CD4-positive, alpha-beta T cell (primary cell): ENCODE data around the gene PRKD2. TPM values are rescaled to one million over a fixed set of nuclear protein-coding genes. Genes with fewer than 3 reads are reported as not detected.

Experiments
- ATAC-seq: fragments of 200-7000 bp; cut with Tn5 transposase; one replicate; pipeline ENCODE4 v1.10.0; 2022; ENCODE audit warnings: mild to moderate bottlenecking; ENCODE audit not compliant: poor library complexity
- CTCF ChIA-PET: fragments of 350-600 bp; sonication (Branson Sonifier 250); formaldehyde crosslinking; loops from one replicate; lab custom pipeline; 2021; ENCODE audit warnings: antibody characterized with exemption, inconsistent platforms; lab: Charles Lee
- POLR2A ChIA-PET: fragments of 350-600 bp; sonication (Branson Sonifier 250); formaldehyde crosslinking; loops from one replicate; lab custom pipeline; 2021; ENCODE audit warnings: antibody characterized with exemption, inconsistent platforms; lab: Charles Lee
- DNase-seq, 14 experiments: peaks; one replicate each; pipeline ENCODE4 v3.0.0-alpha.2; 2013 to 2020; ENCODE audit warnings: mixed read lengths in 2 of 14
- H3K27ac ChIP-seq, 2 donors: one replicate each; pipeline versions ENCODE4 v1.5.1 to v1.7.0; 2013; ENCODE audit warnings: low read length in 2 of 2, low read depth in 1 of 2, mild to moderate bottlenecking in 1 of 2
- H3K27me3 ChIP-seq, 2 experiments: 1 replicate in 1 of 2; 2 replicates in 1 of 2; pipeline versions ENCODE4 v1.6.1 to v1.7.0; 2013; ENCODE audit warnings: low read length in 2 of 2, control low read depth in 1 of 2, mild to moderate bottlenecking in 1 of 2, moderate library complexity in 1 of 2; ENCODE audit not compliant: insufficient read depth in 2 of 2, control insufficient read depth in 1 of 2
- H3K36me3 ChIP-seq: one replicate; pipeline ENCODE4 v1.6.1; 2013; ENCODE audit warnings: low read length, control low read depth; ENCODE audit not compliant: insufficient read depth
- H3K4me1 ChIP-seq: one replicate; pipeline ENCODE4 v1.6.1; 2013; ENCODE audit warnings: low read length, control low read depth; ENCODE audit not compliant: insufficient read depth
- H3K4me3 ChIP-seq: one replicate; pipeline ENCODE4 v1.5.1; 2013; ENCODE audit warnings: mild to moderate bottlenecking, low read length, moderate library complexity
- H3K9me3 ChIP-seq, 2 experiments: 1 replicate in 1 of 2; 2 replicates in 1 of 2; pipeline versions ENCODE4 v1.6.1 to v1.7.0; 2013; ENCODE audit warnings: low read length in 2 of 2, mild to moderate bottlenecking in 2 of 2, control low read depth in 1 of 2, moderate library complexity in 1 of 2; ENCODE audit not compliant: control insufficient read depth in 1 of 2, insufficient read depth in 1 of 2
- H3K27ac Mint-ChIP-seq: one replicate; pipeline ENCODE4 v1.8.0; 2020; ENCODE audit warnings: mixed read lengths
- H3K27me3 Mint-ChIP-seq: one replicate; pipeline ENCODE4 v1.8.0; 2021; ENCODE audit warnings: mixed read lengths
- H3K36me3 Mint-ChIP-seq: one replicate; pipeline ENCODE4 v1.8.0; 2021; ENCODE audit warnings: low read depth, mixed read lengths
- H3K4me1 Mint-ChIP-seq: one replicate; pipeline ENCODE4 v1.8.0; 2021; ENCODE audit warnings: low read depth, mixed read lengths
- H3K4me3 Mint-ChIP-seq: one replicate; pipeline ENCODE4 v1.8.0; 2020; ENCODE audit warnings: mild to moderate bottlenecking, mixed read lengths
- H3K9me3 Mint-ChIP-seq: one replicate; pipeline ENCODE4 v1.8.0; 2020; ENCODE audit warnings: mixed read lengths
- CTCF ChIP-seq: fragments of 200-600 bp; IDR thresholded peaks from one replicate; pipeline ENCODE4 v1.8.0; 2022; ENCODE audit warnings: antibody characterized with exemption, mild to moderate bottlenecking
- intact Hi-C, 2 experiments: fragments of 100-400 bp; cut with DNase I in 1 of 2; cut with micrococcal nuclease in 1 of 2; formaldehyde crosslinking; loops; one replicate each; pipeline versions ENCODE4 v1.15.1 to v1.9.0; 2023 to 2025; cut with DNase I, micrococcal nuclease
- total RNA-seq, 174 experiments: library from RNA in 2 of 174; stranded (reverse) in 2 of 174; gene quantifications; one replicate each; pipeline ENCODE4 v1.2.3 and lab custom pipeline; 2021 to 2026

PRKD2 gene
- total RNA-seq, 2 experiments from 2014 or later: 105 to 113 TPM

DNA sequence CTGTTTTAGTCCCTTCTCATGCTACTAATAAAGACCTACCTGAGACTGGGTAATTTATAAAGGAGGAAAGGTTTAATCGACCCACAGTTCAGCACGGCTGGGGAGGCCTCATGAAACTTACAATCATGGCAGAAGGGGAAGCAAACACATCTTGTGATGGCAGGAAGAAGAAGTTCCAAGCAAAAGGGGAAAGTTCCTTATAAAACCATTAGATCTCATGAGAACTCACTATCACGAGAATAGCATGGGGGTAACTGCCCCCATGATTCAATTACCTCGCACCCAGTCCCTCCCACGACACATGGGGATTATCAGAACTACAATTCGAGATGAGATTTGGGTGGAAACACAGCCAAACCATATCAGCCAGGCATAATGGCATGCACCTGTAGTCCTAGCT, 42.3 kb upstream of the PRKD2 start:
- no peak overlapping the region for H3K27ac ChIP-seq
- peaks cover 11% of the 10 kb centered on the region for H3K36me3 Mint-ChIP-seq
- no peak for TF ChIP-seq CTCF
- intact Hi-C loops: loop anchor here in 1 of 2 experiments (5.0 kb wide), 1 partner anchor 233 kb away; no protein-coding TSS in a partner anchor
- H3K4me1 ChIP-seq: peaks cover 11% of the 10 kb centered on the region
- no peaks in the 10 kb centered on the region for H3K27me3 ChIP-seq
- no peaks in the 10 kb centered on the region for H3K9me3 ChIP-seq
- DNase-seq: no peak
- H3K27ac Mint-ChIP-seq: no peak overlapping the region
- H3K4me3 ChIP-seq: no peak overlapping the region
- no peak for ATAC-seq
- H3K27me3 Mint-ChIP-seq: no peaks in the 10 kb centered on the region
- ChIA-PET POLR2A (no interaction called here), CTCF (interaction anchor here (2.9 kb wide), 1 partner anchor 81 kb away, joined by 48 read pairs; no protein-coding TSS in a partner anchor)
- H3K9me3 Mint-ChIP-seq: no peaks in the 10 kb centered on the region
- peaks cover 6% of the 10 kb centered on the region for H3K36me3 ChIP-seq
- no peak overlapping the region for H3K4me3 Mint-ChIP-seq
- peaks cover 4% of the 10 kb centered on the region for H3K4me1 Mint-ChIP-seq

- intact Hi-C loops: loop anchor here in 1 of 2 experiments (5.0 kb wide), 1 partner anchor 236 kb away; no protein-coding TSS in a partner anchor
These were observed 39.6 kb upstream of the PRKD2 start for GRCh38 chr19:46756544-46756888.

DNA sequence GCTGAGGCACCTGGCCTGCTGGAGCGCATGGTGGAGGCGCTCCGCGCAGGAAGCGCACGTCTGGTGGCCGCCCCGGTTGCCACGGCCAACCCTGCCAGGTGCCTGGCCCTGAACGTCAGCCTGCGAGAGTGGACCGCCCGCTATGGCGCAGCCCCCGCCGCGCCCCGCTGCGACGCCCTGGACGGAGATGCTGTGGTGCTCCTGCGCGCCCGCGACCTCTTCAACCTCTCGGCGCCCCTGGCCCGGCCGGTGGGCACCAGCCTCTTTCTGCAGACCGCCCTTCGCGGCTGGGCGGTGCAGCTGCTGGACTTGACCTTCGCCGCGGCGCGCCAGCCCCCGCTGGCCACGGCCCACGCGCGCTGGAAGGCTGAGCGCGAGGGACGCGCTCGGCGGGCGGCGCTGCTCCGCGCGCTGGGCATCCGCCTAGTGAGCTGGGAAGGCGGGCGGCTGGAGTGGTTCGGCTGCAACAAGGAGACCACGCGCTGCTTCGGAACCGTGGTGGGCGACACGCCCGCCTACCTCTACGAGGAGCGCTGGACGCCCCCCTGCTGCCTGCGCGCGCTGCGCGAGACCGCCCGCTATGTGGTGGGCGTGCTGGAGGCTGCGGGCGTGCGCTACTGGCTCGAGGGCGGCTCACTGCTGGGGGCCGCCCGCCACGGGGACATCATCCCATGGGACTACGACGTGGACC, 39.1 kb upstream of the PRKD2 start:
- peaks cover 26% of the 10 kb centered on the region for H3K36me3 Mint-ChIP-seq
- no peaks in the 10 kb centered on the region for H3K9me3 Mint-ChIP-seq
- H3K27me3 ChIP-seq: no peaks in the 10 kb centered on the region
- H3K4me1 Mint-ChIP-seq: peaks cover 11% of the 10 kb centered on the region
- H3K36me3 ChIP-seq: peaks cover 11% of the 10 kb centered on the region
- intact Hi-C loops: loop anchor here in 1 of 2 experiments (5.0 kb wide), 1 partner anchor 236 kb away; no protein-coding TSS in a partner anchor
- DNase-seq (peak in 1 of 14 experiments; percentile 41), ATAC-seq (no peak)
- H3K27ac ChIP-seq: no peak overlapping the region
- H3K4me3 Mint-ChIP-seq: no peak overlapping the region
- H3K27me3 Mint-ChIP-seq: no peaks in the 10 kb centered on the region
- no peak for TF ChIP-seq CTCF
- no peak overlapping the region for H3K27ac Mint-ChIP-seq
- H3K4me1 ChIP-seq: peaks cover 17% of the 10 kb centered on the region
- H3K4me3 ChIP-seq: no peak overlapping the region
- no peaks in the 10 kb centered on the region for H3K9me3 ChIP-seq
- ChIA-PET CTCF (interaction anchor here (2.9 kb wide), 1 partner anchor 85 kb away, joined by 48 read pairs; no protein-coding TSS in a partner anchor), POLR2A (no interaction called here)

More at GRCh38 chr19:46756544-46756888, 39.6 kb upstream of the PRKD2 start:
- TF ChIP-seq CTCF: no peak
- POLR2A ChIA-PET: no interaction called here
- H3K27me3 ChIP-seq: no peaks in the 10 kb centered on the region
- CTCF ChIA-PET: interaction anchor here (2.9 kb wide), 1 partner anchor 84 kb away, joined by 48 read pairs; no protein-coding TSS in a partner anchor
- no peak overlapping the region for H3K27ac ChIP-seq
- no peaks in the 10 kb centered on the region for H3K9me3 ChIP-seq
- Mint-ChIP-seq H3K4me3 (no peak overlapping the region), H3K9me3 (no peaks in the 10 kb centered on the region), H3K4me1 (peaks cover 11% of the 10 kb centered on the region), H3K36me3 (peaks cover 25% of the 10 kb centered on the region), H3K27ac (no peak overlapping the region), H3K27me3 (no peaks in the 10 kb centered on the region)
- H3K4me3 ChIP-seq: no peak overlapping the region
- peaks cover 17% of the 10 kb centered on the region for H3K4me1 ChIP-seq
- ATAC-seq (no peak), DNase-seq (peak in 2 of 14 experiments; percentile 20 to 46)
- H3K36me3 ChIP-seq: peaks cover 11% of the 10 kb centered on the region
